H1 (cell line): ENCODE measurements around the gene NR5A2. TPM values are rescaled to one million over a fixed set of nuclear protein-coding genes. Genes with fewer than 3 reads are reported as not detected.

ENCODE experiments used
- CTCF ChIA-PET: fragments of 300-600 bp; sonication (Branson Sonifier 250); formaldehyde crosslinking; loops from one replicate; lab custom pipeline; 2021; ENCODE audit not compliant: partially characterized antibody; lab: Charles Lee
- POLR2A ChIA-PET: fragments of 300-600 bp; sonication (Branson Sonifier 250); formaldehyde crosslinking; loops from one replicate; lab custom pipeline; 2021; ENCODE audit warnings: inconsistent platforms; ENCODE audit not compliant: partially characterized antibody; lab: Charles Lee
- DNase-seq, 2 experiments: peaks; one replicate each; pipeline versions ENCODE4 v3.0.0 to v3.0.0-alpha.2; 2010 to 2022; ENCODE audit warnings: low spot score in 2 of 2, low read depth in 1 of 2, mixed read lengths in 1 of 2
- FAIRE-seq: peaks from 2 replicates; lab custom pipeline; 2011; peaks lifted over from hg19 to GRCh38; lab: Jason Lieb, UNC
- H2AFZ ChIP-seq: 2 replicates; pipeline ENCODE4 v1.8.1; 2012; ENCODE audit warnings: low read length, inconsistent platforms
- H2AK5ac ChIP-seq: 2 replicates; pipeline ENCODE4 v1.6.1; 2013; ENCODE audit warnings: low read depth, low read length
- H2BK120ac ChIP-seq: replicated peaks from 2 replicates; pipeline ENCODE3; 2013; ENCODE audit warnings: low read depth, low read length, inconsistent platforms
- H2BK12ac ChIP-seq: 2 replicates; pipeline ENCODE4 v1.6.1; 2013; ENCODE audit warnings: low read depth, low read length
- H2BK15ac ChIP-seq: 2 replicates; pipeline ENCODE4 v1.6.1; 2013; ENCODE audit warnings: low read length
- H2BK20ac ChIP-seq: 2 replicates; pipeline ENCODE4 v1.6.1; 2013; ENCODE audit warnings: low read length
- H2BK5ac ChIP-seq: 2 replicates; pipeline ENCODE4 v1.6.1; 2013; ENCODE audit warnings: low read depth, low read length
- H3K14ac ChIP-seq: 2 replicates; pipeline ENCODE4 v1.6.1; 2013; ENCODE audit warnings: inconsistent platforms; ENCODE audit not compliant: insufficient read length
- H3K18ac ChIP-seq: 2 replicates; pipeline ENCODE4 v1.6.1; 2013; ENCODE audit warnings: low read length; ENCODE audit errors: extremely low read depth
- H3K23ac ChIP-seq: 2 replicates; pipeline ENCODE4 v1.6.1; 2013; ENCODE audit warnings: inconsistent platforms; ENCODE audit not compliant: insufficient read length
- H3K23me2 ChIP-seq: 2 replicates; pipeline ENCODE4 v1.6.1; 2013; ENCODE audit warnings: low read depth, low read length
- H3K27ac ChIP-seq: 2 replicates; pipeline ENCODE4 v1.6.1; 2011; ENCODE audit warnings: low read depth, low read length, inconsistent platforms
- H3K27me3 ChIP-seq, 4 experiments: replicated peaks in 1 of 4; 1 replicate in 1 of 4; 2 replicates in 3 of 4; pipeline versions ENCODE4 v1.6.1 to v1.8.1; 2011 to 2013; ENCODE audit warnings: low read length in 3 of 4, mild to moderate bottlenecking in 3 of 4, inconsistent platforms in 2 of 4, mixed read lengths in 2 of 4, moderate library complexity in 1 of 4; ENCODE audit not compliant: control insufficient read depth in 3 of 4, insufficient read depth in 3 of 4; ENCODE audit errors: extremely low read depth in 1 of 4
- H3K36me3 ChIP-seq, 4 experiments: 2 replicates each; pipeline versions ENCODE4 v1.6.1 to v1.8.1; 2011 to 2013; ENCODE audit warnings: mild to moderate bottlenecking in 4 of 4, low read length in 3 of 4, moderate library complexity in 2 of 4, control low read depth in 1 of 4, inconsistent platforms in 1 of 4; ENCODE audit not compliant: insufficient read depth in 4 of 4, control insufficient read depth in 2 of 4
- H3K4ac ChIP-seq: replicated peaks from 2 replicates; pipeline ENCODE3; 2013; ENCODE audit warnings: low read length, low read depth, mixed read lengths, inconsistent platforms; ENCODE audit not compliant: insufficient read length
- H3K4me1 ChIP-seq, 4 experiments: replicated peaks in 1 of 4; 1 replicate in 1 of 4; 2 replicates in 3 of 4; pipeline versions ENCODE4 v1.6.1 to v1.8.1; 2011 to 2013; ENCODE audit warnings: low read length in 3 of 4, inconsistent platforms in 2 of 4, mixed read lengths in 1 of 4; ENCODE audit not compliant: insufficient read depth in 4 of 4, control insufficient read depth in 3 of 4
- H3K4me2 ChIP-seq, 2 experiments: 2 replicates each; pipeline versions ENCODE4 v1.6.1 to v1.8.1; 2011 to 2013; ENCODE audit warnings: low read depth in 2 of 2, low read length in 2 of 2, control low read depth in 1 of 2, inconsistent platforms in 1 of 2, mild to moderate bottlenecking in 1 of 2; ENCODE audit not compliant: insufficient read depth in 1 of 2
- H3K4me3 ChIP-seq, 4 experiments: fragments of 200-600, 300-600 bp in 1 of 4; sonication (generic), shearing (Covaris generic), sonication (Bioruptor Twin) in 1 of 4; 2 replicates each; pipeline versions ENCODE4 v1.5.1 to v1.8.1; 2011 to 2016; ENCODE audit warnings: low read length in 4 of 4, low read depth in 3 of 4, control low read depth in 2 of 4, inconsistent platforms in 2 of 4, mild to moderate bottlenecking in 2 of 4, mixed read lengths in 1 of 4, moderate library complexity in 1 of 4; ENCODE audit not compliant: insufficient read depth in 2 of 4; ENCODE audit errors: extremely low read depth in 1 of 4
- H3K56ac ChIP-seq: replicated peaks from 2 replicates; pipeline ENCODE3; 2013; ENCODE audit warnings: low read depth, mild to moderate bottlenecking, mixed read lengths, low read length, inconsistent platforms; ENCODE audit not compliant: insufficient read length
- H3K79me1 ChIP-seq: 2 replicates; pipeline ENCODE4 v1.6.1; 2013; ENCODE audit warnings: low read depth, low read length, control low read depth
- H3K79me2 ChIP-seq, 2 experiments: 2 replicates each; pipeline versions ENCODE4 v1.6.1 to v1.8.1; 2012 to 2013; ENCODE audit warnings: low read length in 2 of 2, mild to moderate bottlenecking in 2 of 2, inconsistent platforms in 1 of 2; ENCODE audit not compliant: insufficient read depth in 2 of 2, control insufficient read depth in 1 of 2
- H3K9ac ChIP-seq, 4 experiments: replicated peaks in 1 of 4; 1 replicate in 1 of 4; 2 replicates in 3 of 4; pipeline versions ENCODE4 v1.6.1 to v1.8.1; 2011 to 2013; ENCODE audit warnings: low read depth in 3 of 4, low read length in 3 of 4, control low read depth in 2 of 4, mild to moderate bottlenecking in 2 of 4, moderate library complexity in 2 of 4, inconsistent platforms in 1 of 4; ENCODE audit errors: extremely low read depth in 1 of 4
- H3K9me3 ChIP-seq, 2 experiments: 2 replicates each; pipeline versions ENCODE4 v1.6.1 to v1.8.1; 2012 to 2013; ENCODE audit warnings: mild to moderate bottlenecking in 2 of 2, moderate library complexity in 2 of 2, control low read depth in 1 of 2, inconsistent platforms in 1 of 2, low read depth in 1 of 2, low read length in 1 of 2, mixed read lengths in 1 of 2; ENCODE audit not compliant: insufficient read depth in 2 of 2
- H4K20me1 ChIP-seq, 2 experiments: replicated peaks in 1 of 2; 2 replicates each; pipeline versions ENCODE3 to v1.8.1; 2011 to 2013; ENCODE audit warnings: inconsistent platforms in 2 of 2, low read length in 2 of 2, mild to moderate bottlenecking in 1 of 2; ENCODE audit not compliant: insufficient read depth in 2 of 2, control insufficient read depth in 1 of 2
- H4K5ac ChIP-seq: 2 replicates; pipeline ENCODE4 v1.6.1; 2013; ENCODE audit warnings: low read length, low read depth, mixed read lengths, inconsistent platforms; ENCODE audit not compliant: insufficient read length
- H4K8ac ChIP-seq: 2 replicates; pipeline ENCODE4 v1.8.0; 2013; ENCODE audit warnings: mild to moderate bottlenecking, moderate library complexity, low read length, inconsistent platforms; ENCODE audit not compliant: insufficient read depth; ENCODE audit errors: extremely low read depth
- H4K91ac ChIP-seq: replicated peaks from 2 replicates; pipeline ENCODE3; 2013; ENCODE audit warnings: low read length, mixed read lengths, inconsistent platforms; ENCODE audit not compliant: insufficient read length
- ASH2L ChIP-seq: fragments of 200-600, 300-600 bp; sonication (generic); IDR thresholded peaks from one replicate; pipeline ENCODE4 v1.7.1; 2017; ENCODE audit warnings: low read length
- CBX5 ChIP-seq: fragments of 300-800, 300-1000 bp; sonication (generic); IDR thresholded peaks from 2 replicates; pipeline ENCODE4 v1.7.1; 2016; ENCODE audit warnings: antibody characterized with exemption, low read length, low read depth
- CHD1 ChIP-seq: IDR thresholded peaks from 2 replicates; pipeline ENCODE4 v1.6.1; 2012; ENCODE audit warnings: low read depth, low read length, improper control_type of control experiment
- EZH2 ChIP-seq: fragments of 200-600 bp; sonication (generic); IDR thresholded peaks from 2 replicates; pipeline ENCODE4 v1.7.1; 2012; ENCODE audit warnings: low read depth, mild to moderate bottlenecking, moderate library complexity, low read length, inconsistent platforms; ENCODE audit not compliant: severe bottlenecking
- JUND ChIP-seq: IDR thresholded peaks from 2 replicates; pipeline ENCODE4 v1.6.1; 2011; ENCODE audit warnings: mild to moderate bottlenecking, improper control_type of control experiment, low read length
- RNF2 ChIP-seq: fragments of 200-900, 300-1000 bp; sonication (generic); IDR thresholded peaks from 2 replicates; pipeline ENCODE4 v1.7.1; 2016; ENCODE audit warnings: borderline replicate concordance, low read depth, mild to moderate bottlenecking, antibody characterized with exemption, low read length; ENCODE audit not compliant: poor library complexity, severe bottlenecking; ENCODE audit errors: missing control alignments
- SIN3A ChIP-seq, 2 experiments: IDR thresholded peaks in 1 of 2; conservative IDR thresholded peaks in 1 of 2; 2 replicates each; pipeline ENCODE4 v1.6.1; 2011 to 2012; ENCODE audit warnings: low read length in 2 of 2, improper control_type of control experiment in 1 of 2, low read depth in 1 of 2, mild to moderate bottlenecking in 1 of 2
- SP4 ChIP-seq: IDR thresholded peaks from 2 replicates; pipeline ENCODE4 v1.6.1; 2012; ENCODE audit warnings: low read length, inconsistent platforms
- SRF ChIP-seq: IDR thresholded peaks from 2 replicates; pipeline ENCODE4 v1.6.1; 2011; ENCODE audit warnings: mild to moderate bottlenecking, low read depth, low read length, moderate library complexity
- TEAD4 ChIP-seq: IDR thresholded peaks from 2 replicates; pipeline ENCODE4 v1.6.1; 2012; ENCODE audit warnings: low read depth, low read length, inconsistent platforms, mixed read lengths
- ZNF274 ChIP-seq: IDR thresholded peaks from 2 replicates; pipeline ENCODE4 v1.7.0; 2012; ENCODE audit warnings: low read length, borderline replicate concordance; ENCODE audit errors: extremely low read depth
- WGBS, 2 experiments: shearing (Covaris generic) in 1 of 2; methylation state at CpG; one replicate each; pipeline versions ENCODE4 v1.1.6 to v1.1.7; 2013 to 2015; ENCODE audit warnings: low lambda C conversion rate in 2 of 2, mixed read lengths in 2 of 2, inconsistent platforms in 1 of 2, low coverage in 1 of 2, missing lambda C conversion rate in 1 of 2; ENCODE audit not compliant: insufficient replicate concordance in 2 of 2, insufficient coverage in 1 of 2, insufficient read length in 1 of 2; ENCODE audit errors: extremely low coverage in 1 of 2, missing lambda C conversion rate in 1 of 2; 5-methylcytosine and 5-hydroxymethylcytosine counted together
- polyA plus RNA-seq, 7 experiments: library from polyadenylated mRNA; depleted of rRNA in 3 of 7; stranded (reverse) in 5 of 7; unstranded in 2 of 7; fragments of >200 nt in 5 of 7; fragments of 200-250 nt in 2 of 7; gene quantifications; 1 replicate in 5 of 7; 2 replicates in 1 of 7; 4 replicates in 1 of 7; pipeline versions ENCODE4 v1.2.1 to v1.2.3, GENCODE V29; 2011 to 2013; ENCODE audit warnings: missing spikeins in 2 of 7, mixed read lengths in 2 of 7
- total RNA-seq: library from RNA; stranded (reverse); fragmentation: NEBNext Ultra II Directional; extraction: Animal tissue kit (Norgen Biotek cat#: 25700); gene quantifications from 2 replicates; pipeline ENCODE4 v1.2.1, GENCODE V29; 2021

NR5A2 gene
- total and polyA plus RNA-seq, 2 of the 8 experiments (the other 6 are each of a cell fraction or from before 2014, with no cell fraction given) = 1.7 to 11.6 TPM

- H3K27me3 ChIP-seq = no peaks in the 10 kb centered on the region
- H4K5ac ChIP-seq = no peak overlapping the region
- TF ChIP-seq JUND (no peak), CHD1 (no peak), CBX5 (no peak), TEAD4 (no peak), ZNF274 (no peak), SIN3A (conservative IDR thresholded peaks at IDR 0.05 in 1 of 2, IDR thresholded peaks at IDR 0.05 in 1 of 2; ENCODE audit: low read depth in 1 of 2, low read length in 2 of 2) (no peak), SP4 (no peak), EZH2 (no peak), RNF2 (no peak), ASH2L (no peak), SRF (no peak)
- TF ChIP-seq, all 59 proteins: peak for 0
- no peak overlapping the region for H3K18ac ChIP-seq
- H3K23me2 ChIP-seq = no peaks in the 10 kb centered on the region
- H3K56ac ChIP-seq = no peak overlapping the region
- H2AFZ ChIP-seq = no peak overlapping the region; the same call in 1 of the 2 replicates
- H2BK12ac ChIP-seq = no peak overlapping the region
- no peak overlapping the region for H2BK120ac ChIP-seq
- ChIA-PET CTCF (no interaction called here), POLR2A (no interaction called here)
- no peak overlapping the region for H2BK15ac ChIP-seq
- DNase-seq (no peak), FAIRE-seq (no peak)
- 96% methylated on average over 24 of the region's 24 CpGs; no CpG with 5 or more reads in 1 of the 2 experiments for WGBS, 2 experiments
- H3K14ac ChIP-seq = no peak overlapping the region
- no peaks in the 10 kb centered on the region for H3K79me2 ChIP-seq
- H3K4me1 ChIP-seq = no peaks in the 10 kb centered on the region
- no peaks in the 10 kb centered on the region for H3K36me3 ChIP-seq
- H3K79me1 ChIP-seq = no peaks in the 10 kb centered on the region
- H2BK20ac ChIP-seq = no peak overlapping the region
- H3K4me3 ChIP-seq = no peak overlapping the region
- no peak overlapping the region for H2AK5ac ChIP-seq
- H3K27ac ChIP-seq = no peak overlapping the region
- no peak overlapping the region for H3K23ac ChIP-seq
- no peak overlapping the region for H4K8ac ChIP-seq
- H2BK5ac ChIP-seq = no peak overlapping the region
- no peak overlapping the region for H3K9ac ChIP-seq
- H3K4me2 ChIP-seq = no peak overlapping the region
- H4K91ac ChIP-seq = no peak overlapping the region
- H3K4ac ChIP-seq = no peak overlapping the region
- H4K20me1 ChIP-seq = no peaks in the 10 kb centered on the region
- H3K9me3 ChIP-seq = 0 out of 4 replicates have a peak, but pooled peaks cover 0 to 3% of the 10 kb centered on the region in 2 experiments
Measured at GRCh38 chr1:200213392-200213791, 185.9 kb downstream of the NR5A2 start.
